Measurements from ENCODE around the gene POP4.

POP4 gene

DNA sequence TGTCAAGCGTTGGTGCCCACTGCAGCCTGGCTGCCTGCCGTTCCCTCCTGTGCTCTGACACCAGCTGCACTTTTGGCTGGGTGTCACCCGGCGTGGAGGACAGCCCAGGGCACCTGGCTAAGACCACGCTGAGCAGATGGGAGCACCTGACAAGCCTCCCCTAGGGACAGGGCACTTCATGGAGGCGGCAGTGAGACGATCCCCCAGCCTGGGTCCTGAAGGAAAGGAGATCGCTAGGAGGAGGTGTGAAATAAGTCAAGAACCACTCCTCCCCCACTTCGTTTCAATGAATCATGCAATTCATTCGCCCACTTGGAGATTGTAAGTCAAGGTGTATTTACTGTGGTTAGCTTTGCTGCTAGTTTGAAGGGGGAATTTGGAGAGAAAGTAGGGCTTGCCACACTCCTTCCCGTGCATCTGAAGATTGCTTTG lies 41.5 kb upstream of the POP4 start:
- TF ChIP-seq, protein P1, sequence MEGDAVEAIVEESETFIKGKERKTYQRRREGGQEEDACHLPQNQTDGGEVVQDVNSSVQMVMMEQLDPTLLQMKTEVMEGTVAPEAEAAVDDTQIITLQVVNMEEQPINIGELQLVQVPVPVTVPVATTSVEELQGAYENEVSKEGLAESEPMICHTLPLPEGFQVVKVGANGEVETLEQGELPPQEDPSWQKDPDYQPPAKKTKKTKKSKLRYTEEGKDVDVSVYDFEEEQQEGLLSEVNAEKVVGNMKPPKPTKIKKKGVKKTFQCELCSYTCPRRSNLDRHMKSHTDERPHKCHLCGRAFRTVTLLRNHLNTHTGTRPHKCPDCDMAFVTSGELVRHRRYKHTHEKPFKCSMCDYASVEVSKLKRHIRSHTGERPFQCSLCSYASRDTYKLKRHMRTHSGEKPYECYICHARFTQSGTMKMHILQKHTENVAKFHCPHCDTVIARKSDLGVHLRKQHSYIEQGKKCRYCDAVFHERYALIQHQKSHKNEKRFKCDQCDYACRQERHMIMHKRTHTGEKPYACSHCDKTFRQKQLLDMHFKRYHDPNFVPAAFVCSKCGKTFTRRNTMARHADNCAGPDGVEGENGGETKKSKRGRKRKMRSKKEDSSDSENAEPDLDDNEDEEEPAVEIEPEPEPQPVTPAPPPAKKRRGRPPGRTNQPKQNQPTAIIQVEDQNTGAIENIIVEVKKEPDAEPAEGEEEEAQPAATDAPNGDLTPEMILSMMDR (conservative IDR thresholded peaks at IDR 0.05), result no peak
- H3K27ac ChIP-seq, result no peak overlapping the region

DNA sequence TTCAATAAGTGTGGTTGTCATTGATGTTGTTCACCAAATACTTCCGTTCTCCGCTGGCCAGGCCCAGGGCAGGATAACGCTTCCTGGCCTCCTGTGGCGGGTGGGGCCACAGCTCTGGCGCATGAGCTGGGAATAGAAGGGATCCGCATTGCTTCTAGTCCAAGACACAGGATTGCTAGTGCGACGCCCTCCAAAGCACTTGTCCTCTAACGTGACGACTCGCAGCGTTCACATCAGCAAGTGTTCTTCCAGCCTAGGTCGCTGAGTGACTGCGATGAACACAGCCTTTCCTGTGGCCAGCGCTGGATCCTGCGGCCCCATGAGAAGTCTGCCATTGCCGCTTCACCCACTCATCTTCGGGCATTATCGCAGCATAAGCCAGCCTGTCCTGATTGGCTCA lies 40.9 kb upstream of the POP4 start:
- TF ChIP-seq, protein P1 (conservative IDR thresholded peaks at IDR 0.05), result no peak

DNA sequence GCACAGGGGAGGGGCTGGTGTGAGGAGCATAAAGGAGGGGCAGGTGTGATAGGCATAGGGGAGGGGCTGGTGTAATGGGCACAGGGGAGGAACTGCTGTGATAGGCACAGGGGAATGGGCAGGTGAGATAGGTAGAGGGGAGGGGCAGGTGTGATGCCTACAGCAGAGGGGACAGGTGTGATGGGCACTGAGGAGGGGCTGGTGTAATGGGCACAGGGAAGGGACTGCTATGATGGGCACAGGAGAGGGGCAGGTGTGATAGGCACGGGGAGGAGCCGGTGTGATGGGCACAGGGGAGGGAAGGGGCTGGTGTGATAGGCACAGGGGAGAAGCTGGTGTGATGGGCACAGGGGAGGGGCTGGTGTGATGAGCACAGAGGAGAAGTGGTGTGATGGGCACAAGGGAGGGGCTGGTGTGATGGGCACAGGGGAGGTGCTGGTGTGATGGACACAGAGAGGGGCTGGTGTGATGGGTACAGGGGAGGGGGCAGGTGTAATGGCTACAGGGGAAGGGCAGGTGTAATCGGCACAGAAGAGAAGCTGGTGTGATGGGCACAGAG lies 39.5 kb upstream of the POP4 start:
- no peak overlapping the region for H3K27ac ChIP-seq
- TF ChIP-seq, protein P1 (conservative IDR thresholded peaks at IDR 0.05), result no peak

More for the DNA sequence above, 40.9 kb upstream of the POP4 start:
- H3K27ac ChIP-seq, result no peak overlapping the region

DNA sequence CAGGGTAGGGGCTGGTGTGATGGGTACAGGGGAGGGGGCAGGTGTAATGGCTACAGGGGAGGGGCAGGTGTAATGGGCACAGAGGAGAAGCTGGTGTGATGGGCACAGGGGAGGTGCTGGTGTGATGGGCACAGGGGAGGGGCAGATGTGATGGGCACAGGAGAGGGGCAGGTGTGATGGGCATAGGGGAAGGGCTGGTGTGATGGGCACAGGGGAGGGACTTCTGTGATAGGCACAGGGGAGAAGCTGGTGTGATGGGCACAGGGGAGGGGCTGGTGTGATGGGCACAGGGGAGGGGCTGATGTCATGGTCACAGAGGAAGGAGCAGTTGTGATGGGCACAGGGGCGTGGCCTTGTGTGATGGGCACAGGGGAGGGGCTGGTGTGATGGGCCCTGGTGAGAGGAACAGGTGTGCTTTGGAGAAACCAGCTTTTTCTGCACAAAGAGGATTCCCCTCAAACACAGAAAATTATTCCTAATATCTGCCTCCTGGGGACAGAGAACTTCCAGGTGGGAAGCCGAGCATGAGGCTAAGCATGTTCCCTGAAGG lies 38.6 kb upstream of the POP4 start:
- H3K27ac ChIP-seq, result no peak overlapping the region
- TF ChIP-seq, protein P1 (conservative IDR thresholded peaks at IDR 0.05), result no peak

DNA sequence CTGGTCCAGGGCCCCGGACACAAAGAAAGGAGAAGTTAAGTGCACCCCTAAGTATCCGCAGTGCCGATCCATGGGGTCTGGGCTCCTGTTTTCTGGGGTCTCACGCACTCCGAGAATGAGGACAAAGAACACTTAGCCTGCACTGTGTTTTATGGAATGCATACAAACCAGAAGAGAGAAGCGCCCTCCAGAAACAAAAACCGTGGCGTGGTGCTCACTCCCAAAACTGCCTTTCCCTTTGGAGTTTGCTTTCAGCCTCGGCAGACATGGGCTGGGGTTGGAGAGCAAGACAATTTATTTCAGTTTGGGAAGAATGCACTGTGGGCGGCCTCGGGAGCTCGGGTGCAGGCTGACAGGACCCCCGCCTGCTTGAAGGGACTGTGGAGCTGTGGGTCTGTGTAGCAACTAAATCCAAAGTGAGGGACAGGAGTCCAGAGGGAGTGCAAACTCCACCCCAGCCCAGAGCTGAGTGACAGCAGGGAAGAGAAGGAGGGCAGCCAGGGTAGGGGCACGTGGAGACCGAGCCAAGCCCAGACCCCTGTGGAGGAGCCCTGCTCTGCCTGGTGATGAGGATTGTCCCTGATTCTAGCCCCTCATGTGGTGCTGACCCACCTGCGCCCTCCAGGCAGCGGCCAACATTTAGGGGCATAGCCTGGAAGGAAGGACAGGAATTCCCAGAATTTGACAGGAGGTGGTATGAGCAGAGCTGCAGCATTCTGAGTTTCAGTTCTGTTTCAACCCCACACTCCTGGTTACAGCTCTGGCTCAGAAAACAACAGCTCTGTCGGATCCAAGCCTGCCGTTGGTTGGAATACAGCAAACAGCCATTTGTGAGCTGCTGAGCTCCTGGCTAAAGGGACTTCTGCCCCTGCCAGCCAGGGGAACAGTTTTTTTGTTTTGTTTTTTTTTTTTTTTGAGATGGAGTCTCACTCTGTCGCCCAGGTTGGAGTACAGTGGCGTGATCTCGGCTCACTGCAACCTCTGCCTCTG lies 37.8 kb upstream of the POP4 start:
- TF ChIP-seq, protein P1 (conservative IDR thresholded peaks at IDR 0.05), result no peak

DNA sequence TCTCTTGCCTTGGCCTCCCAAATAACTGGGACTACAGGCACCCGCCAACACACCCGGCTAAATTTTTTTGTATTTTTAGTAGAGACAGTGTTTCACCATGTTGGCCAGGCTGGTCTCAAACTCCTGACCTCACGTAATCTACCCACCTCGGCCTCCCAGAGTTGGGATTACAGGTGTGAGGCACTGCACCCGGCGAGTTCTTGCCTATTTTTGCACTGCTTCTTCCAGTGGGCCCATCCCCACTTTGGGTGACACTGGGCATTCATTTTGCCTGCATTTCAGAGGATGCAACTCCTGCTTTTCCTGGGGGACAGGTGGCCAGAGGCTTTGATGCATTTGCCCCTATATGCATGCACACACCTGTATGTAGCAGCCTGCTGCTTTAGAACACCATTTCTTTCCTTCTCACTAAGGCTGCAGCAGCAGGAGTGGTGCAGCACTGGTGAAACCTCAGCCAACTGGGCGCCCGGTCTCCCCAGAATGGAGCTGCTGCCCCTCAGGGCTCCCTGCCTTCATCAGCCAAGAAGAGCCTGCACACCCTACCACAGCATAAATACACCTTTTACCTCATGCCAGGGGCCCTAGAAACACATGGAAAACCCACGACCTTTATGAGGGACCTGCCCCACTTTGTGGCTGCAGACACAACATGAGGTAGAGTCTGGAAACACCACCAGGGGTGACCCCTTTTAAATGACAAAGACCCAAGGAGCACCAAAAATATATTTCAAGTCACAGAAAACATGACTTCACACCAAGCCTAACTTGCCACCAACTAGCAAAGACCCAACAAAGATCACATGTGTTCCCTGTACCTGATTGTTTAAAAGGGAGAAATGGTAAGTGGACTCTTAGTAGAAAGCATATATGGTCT lies 36.8 kb upstream of the POP4 start:
- H3K27ac ChIP-seq, result no peak overlapping the region
- TF ChIP-seq, protein P1 (conservative IDR thresholded peaks at IDR 0.05), result no peak

More for the DNA sequence above, 37.8 kb upstream of the POP4 start:
- no peak overlapping the region for H3K27ac ChIP-seq
